ENCODE measurements around the gene MITF. TPM values are rescaled to one million over a fixed set of nuclear protein-coding genes. Genes with fewer than 3 reads are reported as not detected.

The MITF gene
- total and polyA plus RNA-seq, 7 donors: 11.8 to 98.1 (median 49.9) TPM

GRCh38 chr3:69761896-69762767, 22.9 kb downstream of the MITF start:
- H3K4me1 ChIP-seq: peaks cover 57% of the 10 kb centered on the region
- DNase-seq: no peak
- no peaks in the 10 kb centered on the region for H3K36me3 ChIP-seq (ENCODE audit: insufficient read depth in 1 of 2, low read depth in 1 of 2)

GRCh38 chr3:69762768-69763229, 23.5 kb downstream of the MITF start:
- Histone ChIP-seq H3K27me3 (ENCODE audit: insufficient read depth in 3 of 3, low read length in 2 of 3) (no peaks in the 10 kb centered on the region), H3K36me3 (ENCODE audit: insufficient read depth in 1 of 2, low read depth in 1 of 2) (no peaks in the 10 kb centered on the region), H3K27ac (no peak overlapping the region), H3K4me3 (no peak overlapping the region), H3K9me3 (no peaks in the 10 kb centered on the region), H3K4me1 (peaks cover 55% of the 10 kb centered on the region)
- WGBS, 3 donors: 23 to 44% (median 29%) methylated on average over 1 of the region's 1 CpG
- ATAC-seq: peak in 1 of 4 donors; percentile 29
- no peak for DNase-seq
- TF ChIP-seq CTCF (IDR thresholded peaks at IDR 0.05): no peak
- intact Hi-C loops (cut with DNase I): no loop called here

More at GRCh38 chr3:69761896-69762767, 22.9 kb downstream of the MITF start:
- H3K27me3 ChIP-seq (ENCODE audit: insufficient read depth in 3 of 3, low read length in 2 of 3): no peaks in the 10 kb centered on the region
- H3K9me3 ChIP-seq: no peaks in the 10 kb centered on the region
- peak in 3 of 4 donors; percentile 24 to 55 (median 37) for ATAC-seq
- intact Hi-C loops (cut with DNase I): no loop called here
- TF ChIP-seq CTCF (IDR thresholded peaks at IDR 0.05): no peak
- H3K4me3 ChIP-seq: no peak overlapping the region
- peak overlapping the region; percentile 24 for H3K27ac ChIP-seq
- 50 to 70% (median 60%) methylated on average over 2 of the region's 2 CpGs for WGBS, 3 donors

GRCh38 chr3:69763458-69763857, 24.2 kb downstream of the MITF start:
- Histone ChIP-seq H3K4me3 (peak overlapping the region; percentile 26), H3K27ac (peak overlapping the region; percentile 61), H3K9me3 (no peaks in the 10 kb centered on the region), H3K4me1 (peaks cover 55% of the 10 kb centered on the region), H3K36me3 (ENCODE audit: insufficient read depth in 1 of 2, low read depth in 1 of 2) (no peaks in the 10 kb centered on the region), H3K27me3 (ENCODE audit: insufficient read depth in 3 of 3, low read length in 2 of 3) (no peaks in the 10 kb centered on the region)
- TF ChIP-seq CTCF (IDR thresholded peaks at IDR 0.05): no peak
- ATAC-seq (peak in 2 of 4 donors; percentile 48 to 75), DNase-seq (peak in 1 of 2 donors; percentile 45)
- WGBS, 3 donors: 30 to 55% (median 36%) methylated on average over 8 of the region's 8 CpGs
- intact Hi-C loops (cut with DNase I): no loop called here

- Histone ChIP-seq H3K4me3 (peak overlapping the region; percentile 26), H3K9me3 (no peaks in the 10 kb centered on the region), H3K36me3 (ENCODE audit: insufficient read depth in 1 of 2, low read depth in 1 of 2) (no peaks in the 10 kb centered on the region), H3K27me3 (ENCODE audit: insufficient read depth in 3 of 3, low read length in 2 of 3) (no peaks in the 10 kb centered on the region), H3K27ac (peak overlapping the region; percentile 61), H3K4me1 (peaks cover 55% of the 10 kb centered on the region)
- intact Hi-C loops (cut with DNase I): no loop called here
- TF ChIP-seq CTCF (IDR thresholded peaks at IDR 0.05): no peak
- DNase-seq: no peak
- 22 to 40% (median 35%) methylated on average over 3 of the region's 3 CpGs for WGBS, 3 donors
- peak in 1 of 4 donors; percentile 28 for ATAC-seq
These were observed 25.0 kb downstream of the MITF start for GRCh38 chr3:69764121-69764741.

All from psoas muscle (tissue), 8 donors.